ENCODE results near the gene FOXP1.

The FOXP1 gene

DNA sequence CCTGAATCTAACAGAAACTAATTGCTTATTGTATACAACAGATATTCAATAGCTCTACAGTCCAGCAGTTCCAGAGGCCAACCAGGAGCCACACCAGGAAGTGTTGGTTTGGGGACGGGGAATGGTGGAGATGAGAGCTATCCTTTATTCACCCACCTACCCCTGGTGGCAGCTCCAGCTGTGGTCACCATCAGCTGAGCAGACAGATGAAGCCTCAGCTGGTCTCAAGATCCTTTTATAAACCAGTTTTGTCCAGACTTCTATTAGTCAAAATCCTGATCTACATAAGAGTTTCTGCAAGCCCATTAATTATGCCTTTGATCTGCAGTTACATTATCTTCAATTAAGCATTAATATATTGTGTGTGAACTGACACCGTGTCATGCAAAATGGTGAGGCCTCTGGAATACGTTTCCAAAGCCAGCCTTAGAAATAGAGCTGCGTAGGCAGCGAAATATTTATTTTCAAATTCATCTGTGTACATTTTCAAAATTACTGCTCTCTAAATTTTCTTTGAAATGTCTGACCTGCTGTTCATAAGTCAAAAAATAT, 488.8 kb downstream of the FOXP1 start:
- DNase-seq (ENCODE audit: insufficient read length, low spot score) (no peak), FAIRE-seq (no peak)
- no peak for TF ChIP-seq POLR2A (IDR thresholded peaks at IDR 0.05; ENCODE audit: low read depth, low read length)

GRCh38 chr3:71092665-71093064, 490.9 kb downstream of the FOXP1 start:
- DNase-seq (ENCODE audit: insufficient read length, low spot score) (no peak), FAIRE-seq (no peak)
- no peak for TF ChIP-seq POLR2A (IDR thresholded peaks at IDR 0.05; ENCODE audit: low read depth, low read length)

- DNase-seq (ENCODE audit: insufficient read length, low spot score): no peak
- no peak for FAIRE-seq
- TF ChIP-seq POLR2A (IDR thresholded peaks at IDR 0.05; ENCODE audit: low read depth, low read length): no peak
Observed at GRCh38 chr3:71090207-71090606, 493.3 kb downstream of the FOXP1 start.

- TF ChIP-seq POLR2A (IDR thresholded peaks at IDR 0.05; ENCODE audit: low read depth, low read length): no peak
- no peak for DNase-seq (ENCODE audit: insufficient read length, low spot score)
- FAIRE-seq: no peak
Observed at GRCh38 chr3:71089271-71089847, 494.2 kb downstream of the FOXP1 start.

GRCh38 chr3:71088742-71089141, 494.8 kb downstream of the FOXP1 start:
- FAIRE-seq (no peak), DNase-seq (ENCODE audit: insufficient read length, low spot score) (no peak)
- TF ChIP-seq POLR2A (IDR thresholded peaks at IDR 0.05; ENCODE audit: low read depth, low read length): no peak

GRCh38 chr3:71088019-71088708, 495.4 kb downstream of the FOXP1 start:
- no peak for DNase-seq (ENCODE audit: insufficient read length, low spot score)
- no peak for FAIRE-seq
- no peak for TF ChIP-seq POLR2A (IDR thresholded peaks at IDR 0.05; ENCODE audit: low read depth, low read length)

DNA sequence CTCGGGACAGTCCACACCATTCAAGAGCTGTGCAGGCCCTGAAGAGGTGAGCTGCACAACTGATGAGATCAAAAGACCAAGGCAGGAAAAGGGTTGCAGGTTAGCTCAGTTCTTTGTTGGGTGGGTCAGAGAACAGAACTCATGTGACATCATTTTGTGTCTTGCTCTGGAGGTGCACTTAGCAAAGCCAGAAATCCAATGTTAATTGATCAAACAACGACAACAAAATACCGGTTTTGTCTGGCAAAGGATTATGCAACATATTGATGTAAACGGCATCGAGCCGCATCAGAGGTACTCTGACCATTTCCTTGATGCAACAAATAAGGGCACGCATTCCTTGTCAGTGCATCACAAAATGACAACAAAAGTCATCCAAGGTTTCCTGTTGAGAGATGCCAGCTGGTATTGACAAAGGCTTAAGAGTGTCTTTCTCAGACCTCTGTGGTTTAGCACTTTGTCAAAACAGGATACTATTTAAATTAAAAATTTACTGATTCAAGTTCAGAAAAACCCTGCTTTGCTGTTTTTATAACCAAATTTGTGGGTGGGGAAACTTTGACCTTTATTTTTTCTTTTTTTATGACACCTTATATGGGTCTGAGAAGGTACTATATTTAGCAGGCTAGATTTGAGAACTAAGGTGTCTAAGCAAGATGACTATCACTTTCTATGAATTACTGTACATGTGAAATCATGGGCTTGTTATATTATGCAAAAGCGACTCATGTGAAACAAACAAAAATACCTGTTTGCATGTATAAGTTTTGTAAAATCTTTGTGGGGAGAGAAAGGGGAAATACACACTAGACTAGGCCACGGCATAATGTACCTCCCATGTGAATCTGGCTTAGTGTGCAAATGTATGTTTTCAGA, 496.1 kb downstream of the FOXP1 start:
- DNase-seq (ENCODE audit: insufficient read length, low spot score): no peak
- FAIRE-seq: no peak
- TF ChIP-seq POLR2A (IDR thresholded peaks at IDR 0.05; ENCODE audit: low read depth, low read length): no peak

DNA sequence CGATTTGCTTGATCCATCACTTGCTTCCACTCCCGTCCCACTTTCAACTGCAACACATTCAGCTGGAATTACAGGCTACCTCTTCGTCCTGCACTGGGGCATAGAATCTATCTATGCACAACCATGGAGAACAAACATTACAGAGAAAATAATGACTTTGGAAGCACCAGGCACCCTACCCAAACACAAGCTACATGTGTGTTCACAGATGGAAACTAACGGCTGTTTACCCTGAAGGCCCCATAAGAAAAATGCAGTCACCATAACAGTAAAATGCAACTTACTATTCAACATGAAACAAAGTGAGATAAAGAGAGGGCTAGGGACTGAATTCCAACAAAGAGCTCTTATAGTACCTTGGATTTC, 496.8 kb downstream of the FOXP1 start:
- no peak for TF ChIP-seq POLR2A (IDR thresholded peaks at IDR 0.05; ENCODE audit: low read depth, low read length)
- no peak for DNase-seq (ENCODE audit: insufficient read length, low spot score)
- FAIRE-seq: no peak

DNA sequence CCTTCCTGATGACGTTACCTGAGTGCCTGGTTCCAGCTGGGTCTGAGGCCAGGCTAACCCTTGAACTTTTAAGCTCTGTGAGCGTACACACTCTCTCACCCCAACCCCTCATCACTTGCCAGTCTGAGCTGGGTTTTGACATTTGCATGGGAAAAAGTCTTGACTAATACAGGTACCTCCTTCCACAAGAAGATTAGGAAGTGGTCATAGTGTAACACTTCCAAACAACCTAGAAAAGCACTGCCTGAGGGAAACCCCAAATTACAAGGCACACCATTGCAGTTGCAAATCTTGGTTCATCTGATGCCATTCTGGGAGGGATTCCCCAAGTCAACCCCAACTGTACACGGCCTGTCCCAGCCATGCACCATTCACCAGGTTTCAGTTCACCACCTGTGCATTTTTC, 499.8 kb downstream of the FOXP1 start:
- no peak for TF ChIP-seq POLR2A (IDR thresholded peaks at IDR 0.05; ENCODE audit: low read depth, low read length)
- FAIRE-seq: no peak
- DNase-seq (ENCODE audit: insufficient read length, low spot score): no peak

- no peak for FAIRE-seq
- no peak for DNase-seq (ENCODE audit: insufficient read length, low spot score)
- no peak for TF ChIP-seq POLR2A (IDR thresholded peaks at IDR 0.05; ENCODE audit: low read depth, low read length)
Observed at GRCh38 chr3:71082833-71083232, 500.7 kb downstream of the FOXP1 start.

DNA sequence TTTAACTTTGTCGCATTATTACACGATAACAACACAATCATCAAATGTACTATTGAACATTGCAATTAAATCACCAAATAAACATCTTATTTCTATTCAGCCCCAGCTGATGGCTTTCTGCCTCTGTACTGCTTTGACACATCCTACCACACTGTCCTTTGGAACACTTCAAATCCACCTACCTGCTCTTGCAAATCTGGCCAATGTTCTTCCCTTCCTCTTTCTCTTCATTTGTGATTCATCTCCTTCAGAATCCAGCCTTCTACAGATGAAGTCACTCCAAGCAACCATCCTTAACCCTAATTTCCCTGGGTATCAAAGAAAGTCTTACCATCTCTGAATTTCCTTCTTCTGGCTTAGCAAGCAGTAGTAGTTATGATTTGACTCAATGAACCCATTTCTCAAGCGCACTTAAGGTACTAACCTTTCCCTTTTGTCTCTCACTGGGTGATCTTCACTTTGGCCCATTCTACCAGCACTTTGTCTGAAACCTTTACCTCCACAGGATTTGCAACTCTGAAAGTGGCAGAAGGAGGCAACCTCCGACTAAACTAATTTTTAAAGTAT, 502.9 kb downstream of the FOXP1 start:
- no peak for DNase-seq (ENCODE audit: insufficient read length, low spot score)
- FAIRE-seq: no peak
- no peak for TF ChIP-seq POLR2A (IDR thresholded peaks at IDR 0.05; ENCODE audit: low read depth, low read length)

DNA sequence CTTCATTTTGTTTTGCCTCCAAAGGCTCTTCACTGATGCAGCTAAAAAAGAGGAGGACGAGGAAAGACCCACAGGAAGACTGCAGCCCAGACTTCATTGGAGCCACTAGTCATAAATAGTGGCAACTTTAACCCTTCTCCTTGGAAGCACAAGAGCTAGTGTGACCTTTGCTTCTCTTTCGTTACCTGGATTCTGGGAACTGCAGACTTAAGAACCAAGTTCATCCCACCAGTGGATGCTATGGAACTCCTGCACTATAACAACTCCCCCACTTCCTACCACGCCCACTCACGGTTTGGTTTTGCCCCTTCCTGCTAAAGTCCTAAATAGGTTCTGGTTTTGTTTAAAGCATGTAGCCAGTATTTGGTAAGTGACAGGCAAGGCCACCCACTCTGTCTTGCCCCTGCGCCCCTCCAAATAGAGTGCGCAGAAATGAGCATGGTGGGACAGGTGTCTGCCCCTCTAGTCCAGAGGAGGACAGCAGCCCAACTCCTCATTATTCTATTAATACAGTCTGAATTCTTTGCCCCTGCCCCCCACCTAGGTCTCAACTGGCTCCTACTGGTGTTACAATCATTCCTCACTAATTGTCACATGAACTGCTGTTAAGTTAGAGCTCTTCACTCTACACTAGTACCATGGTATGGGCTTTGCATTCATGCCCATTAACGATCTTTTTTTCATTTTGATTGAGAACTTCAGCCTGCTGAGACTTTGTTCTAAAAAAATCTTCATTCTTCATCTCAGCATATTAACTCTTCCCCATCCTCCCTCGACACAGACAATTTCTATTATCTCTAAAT, 504.6 kb downstream of the FOXP1 start:
- FAIRE-seq: no peak
- DNase-seq (ENCODE audit: insufficient read length, low spot score): no peak
- no peak for TF ChIP-seq POLR2A (IDR thresholded peaks at IDR 0.05; ENCODE audit: low read depth, low read length)

DNA sequence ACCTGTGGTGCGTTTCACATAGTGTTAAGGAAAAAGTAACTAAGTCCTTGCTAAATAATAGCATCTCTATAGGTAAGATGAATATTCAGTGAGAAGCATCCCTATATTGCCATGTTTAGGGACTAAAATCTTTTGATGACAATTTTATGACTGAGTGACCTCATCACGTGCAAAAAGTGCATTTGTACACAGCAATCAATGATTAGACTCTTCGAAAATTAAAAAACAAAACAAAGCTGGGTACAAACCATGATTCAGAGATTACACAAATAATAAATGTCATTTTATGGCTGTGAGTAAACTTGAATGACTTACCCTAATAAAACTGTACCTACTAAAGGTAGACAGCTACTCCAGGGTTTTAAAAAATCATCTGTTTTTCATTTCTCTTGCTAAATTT, 505.3 kb downstream of the FOXP1 start:
- DNase-seq (ENCODE audit: insufficient read length, low spot score) (no peak), FAIRE-seq (no peak)

More for the DNA sequence above, 505.3 kb downstream of the FOXP1 start:
- TF ChIP-seq POLR2A (IDR thresholded peaks at IDR 0.05; ENCODE audit: low read depth, low read length): no peak
